Fibroblast of skin of left biceps (primary cell): Measurements from ENCODE around the gene GNL1.
"Not testable (repeated sequence)": the region's sequence is repeated elsewhere in the genome, so short reads cannot be mapped to it uniquely, and the experiment has no call there.

Experiments
- DNase-seq, 2 experiments: peaks; one replicate each; pipeline ENCODE4 v3.0.0-alpha.2; 2013; ENCODE audit warnings: low read depth in 2 of 2

The GNL1 gene

DNA sequence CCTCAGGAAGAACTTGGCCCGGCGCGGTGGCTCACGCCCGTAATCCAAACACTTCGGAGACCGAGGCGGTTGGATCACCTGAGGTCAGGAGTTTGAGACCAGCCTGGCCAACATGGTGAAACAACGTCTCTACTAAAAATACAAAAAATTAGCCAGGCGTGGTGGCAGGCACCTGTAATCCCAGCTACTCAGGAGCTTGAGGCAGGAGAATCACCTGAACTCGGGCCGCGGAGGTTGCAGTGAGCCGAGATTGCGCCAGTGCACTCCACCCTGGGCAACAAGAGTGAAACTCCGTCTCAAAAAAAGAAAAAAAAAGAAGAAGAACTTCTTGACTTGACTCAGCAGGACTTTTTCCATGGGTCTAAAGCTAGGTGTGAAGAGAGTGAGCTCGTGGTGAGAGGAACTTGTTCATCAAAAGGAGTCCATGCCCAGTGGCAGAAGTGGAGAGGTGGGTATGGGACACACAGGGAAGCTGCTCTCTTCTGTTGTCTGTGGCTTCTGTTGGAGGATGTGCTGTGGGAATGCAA, 26.9 kb downstream of the GNL1 start:
- DNase-seq, result not testable (repeated sequence)

DNA sequence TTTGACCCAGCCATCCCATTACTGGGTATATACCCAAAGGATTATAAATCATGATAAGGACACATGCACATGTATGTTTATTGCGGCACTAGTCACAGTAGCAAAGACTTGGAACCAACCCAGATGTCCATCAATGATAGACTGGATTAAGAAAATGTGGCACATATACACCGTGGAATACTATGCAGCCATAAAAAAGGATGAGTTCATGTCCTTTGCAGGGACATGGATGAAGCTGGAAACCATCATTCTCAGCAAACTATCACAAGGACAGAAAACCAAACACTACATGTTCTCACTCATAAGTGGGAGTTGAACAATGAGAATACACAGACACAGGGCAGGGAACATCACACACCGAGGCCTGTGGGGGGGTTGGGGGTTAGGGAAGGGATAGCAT, 29.8 kb downstream of the GNL1 start:
- DNase-seq, result not testable (repeated sequence)

DNA sequence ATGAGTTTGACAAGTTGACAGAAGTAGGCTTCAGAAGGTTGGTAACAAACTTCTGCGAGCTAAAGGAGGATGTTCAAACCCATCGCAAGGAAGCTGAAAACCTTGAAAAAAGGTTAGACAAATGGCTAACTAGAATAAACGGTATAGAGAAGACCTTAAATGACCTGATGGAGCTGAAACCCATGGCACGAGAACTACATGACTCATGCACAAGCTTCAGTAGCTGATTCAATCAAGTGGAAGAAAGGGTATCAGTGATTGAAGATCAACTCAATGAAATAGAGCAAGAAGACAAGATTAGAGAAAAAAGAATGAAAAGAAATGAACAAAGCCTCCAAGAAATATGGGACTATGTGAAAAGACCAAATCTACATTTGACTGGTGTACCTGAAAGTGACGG, 34.3 kb downstream of the GNL1 start:
- DNase-seq, result not testable (repeated sequence)

DNA sequence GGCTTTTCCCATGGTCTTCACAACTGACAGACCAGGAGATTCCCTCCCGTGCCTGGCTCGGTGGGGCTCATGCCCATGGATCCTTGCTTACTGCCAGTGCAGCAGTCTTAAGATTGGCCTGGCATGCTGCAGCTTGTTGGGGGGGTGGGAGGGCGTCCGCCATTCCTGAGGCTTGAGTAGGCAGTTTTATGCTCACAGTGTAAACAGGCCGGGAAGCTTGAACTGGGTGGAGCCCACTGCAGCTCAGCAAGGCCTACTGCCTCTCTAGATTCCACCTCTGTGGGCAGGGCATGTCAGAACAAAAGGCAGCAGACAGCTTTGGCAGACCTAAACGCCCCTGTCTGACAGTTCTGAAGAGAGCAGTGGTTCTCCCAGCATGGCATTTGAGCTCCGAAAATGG, 35.2 kb downstream of the GNL1 start:
- DNase-seq, result not testable (repeated sequence)

DNA sequence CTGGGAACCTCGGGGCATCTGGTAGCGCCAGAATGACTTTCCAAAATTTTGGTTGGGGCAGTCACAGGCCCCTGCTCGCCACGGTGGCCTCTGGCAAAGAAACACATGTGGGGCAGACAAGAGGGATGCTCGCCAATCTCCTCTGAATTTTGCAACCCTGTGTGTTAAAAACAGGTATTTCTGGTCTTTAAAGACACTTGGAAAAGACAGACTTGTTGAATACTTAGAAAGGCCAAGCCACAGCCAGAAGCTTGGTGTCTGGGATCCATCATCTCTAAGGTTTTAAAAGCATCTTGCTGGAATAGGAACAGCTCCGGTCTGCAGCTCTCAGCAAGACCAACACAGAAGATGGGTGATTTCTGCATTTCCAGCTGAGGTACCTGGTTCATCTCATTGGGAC, 35.8 kb downstream of the GNL1 start:
- no peak for DNase-seq

DNA sequence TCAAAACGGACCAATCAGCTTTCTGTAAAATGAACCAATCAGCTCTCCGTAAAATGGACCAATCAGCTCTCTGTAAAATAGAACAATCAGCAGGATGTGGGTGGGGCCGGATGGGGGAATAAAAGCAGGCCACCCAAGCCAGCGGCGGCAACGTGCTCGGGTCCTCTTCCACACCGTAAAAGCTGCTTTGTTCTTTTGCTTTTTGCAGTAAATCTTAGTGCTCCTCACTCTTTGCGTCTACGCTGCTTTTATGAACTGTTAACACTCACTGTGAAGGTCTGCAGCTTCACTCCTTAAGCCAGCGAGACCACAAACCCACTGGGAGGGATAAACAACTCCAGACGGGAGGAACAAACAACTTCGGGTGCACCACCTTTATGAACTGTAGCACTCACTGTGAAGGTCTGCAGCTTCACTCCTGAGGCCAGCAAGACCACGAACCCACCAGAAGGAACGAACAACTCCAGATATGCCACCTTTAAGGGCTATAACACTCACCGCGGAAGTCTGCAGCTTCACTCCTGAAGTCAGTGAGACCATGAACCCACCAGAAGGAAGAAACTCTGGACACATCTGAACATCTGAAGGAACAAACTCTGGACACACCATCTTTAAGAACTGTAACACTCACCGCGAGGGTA, 37.7 kb downstream of the GNL1 start:
- DNase-seq, result not testable (repeated sequence)

DNA sequence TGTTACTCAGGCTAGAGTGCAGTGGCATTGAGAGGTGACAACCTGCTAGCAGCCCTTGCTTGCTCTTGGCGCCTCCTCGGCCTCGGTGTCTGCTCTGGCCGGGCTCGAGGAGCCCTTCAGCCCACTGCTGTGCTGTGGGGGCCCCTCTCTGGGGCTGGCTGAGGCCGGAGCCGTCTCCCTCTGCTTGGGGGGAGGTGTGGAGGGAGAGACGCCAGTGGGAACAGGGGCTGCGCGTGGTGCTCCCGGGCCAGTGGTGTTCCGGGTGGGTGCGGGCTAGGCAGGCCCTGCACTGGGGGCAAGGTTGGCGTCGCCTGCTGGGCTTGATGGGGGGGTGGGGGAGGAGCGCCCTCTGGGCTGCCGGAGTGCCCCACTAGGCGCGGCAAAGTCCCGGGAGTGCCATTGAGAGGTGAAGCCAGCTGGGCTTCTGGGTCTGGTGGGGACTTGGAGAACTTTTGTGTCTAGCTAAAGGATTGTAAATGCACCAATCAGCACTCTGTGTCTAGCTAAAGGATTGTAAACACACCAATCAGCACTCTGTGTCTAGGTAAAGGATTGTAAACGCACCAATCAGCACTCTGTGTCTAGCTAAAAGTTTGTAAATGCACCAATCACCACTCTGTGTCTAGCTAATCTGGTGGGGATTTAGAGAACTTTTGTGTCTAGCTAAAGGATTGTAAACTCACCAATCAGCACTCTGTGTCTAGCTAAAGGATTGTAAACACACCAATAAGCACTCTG, 38.4 kb downstream of the GNL1 start:
- not testable (repeated sequence) for DNase-seq

DNA sequence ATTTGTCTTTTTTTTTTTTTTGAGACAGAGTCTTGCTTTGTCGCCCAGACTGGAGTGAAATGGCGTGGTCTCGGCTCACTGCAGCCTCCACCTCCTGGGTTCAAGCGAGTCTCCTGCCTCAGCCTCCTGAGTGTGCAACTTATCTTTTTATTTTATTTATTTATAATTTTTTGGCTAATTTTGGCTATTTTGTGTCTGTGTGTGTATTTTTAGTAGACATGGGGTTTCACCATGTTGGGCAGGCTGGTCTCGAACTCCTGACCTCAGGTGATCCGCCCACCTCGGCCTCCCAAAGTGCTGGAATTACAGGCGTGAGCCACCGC, 39.6 kb downstream of the GNL1 start:
- DNase-seq, result not testable (repeated sequence)

DNA sequence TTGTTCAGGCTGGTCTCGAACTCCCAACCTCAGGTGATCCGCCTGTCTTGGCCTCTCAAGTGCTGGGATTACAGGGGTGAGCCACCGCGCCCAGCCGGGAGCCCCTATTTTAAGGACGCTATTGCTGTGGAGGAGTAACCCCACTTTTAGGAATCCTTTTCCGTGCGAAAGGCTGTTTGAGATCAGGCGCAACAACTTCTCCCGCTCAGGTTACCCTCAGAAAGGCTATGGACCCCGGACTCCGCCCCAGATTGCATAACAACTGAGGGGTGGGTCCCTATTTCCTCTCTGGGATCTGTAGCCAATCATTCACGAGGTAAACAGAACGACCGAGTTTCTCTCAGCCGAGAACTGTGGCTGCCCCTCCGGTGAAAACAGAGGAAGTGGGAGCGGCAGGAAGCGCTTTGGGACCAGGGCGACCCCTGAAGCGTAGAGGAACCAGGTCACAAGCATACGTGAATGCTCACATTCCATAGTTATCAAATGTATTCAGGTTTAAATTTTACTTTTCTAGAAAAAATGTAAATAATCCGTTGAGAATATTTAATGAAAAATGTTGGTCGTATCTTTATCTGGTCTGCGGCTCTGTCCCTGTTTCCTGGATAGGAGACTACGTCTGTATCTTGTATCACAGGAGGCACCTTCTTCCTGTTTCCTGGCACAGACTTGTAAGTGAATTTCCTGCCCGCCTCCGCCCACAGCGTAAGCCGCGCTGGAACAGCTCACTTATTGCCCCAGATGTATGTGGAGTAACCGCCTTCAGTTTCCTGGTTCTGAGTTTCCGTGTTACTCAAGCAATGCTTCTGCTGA, 40.1 kb downstream of the GNL1 start:
- DNase-seq, result peak; percentile 70 to 76

DNA sequence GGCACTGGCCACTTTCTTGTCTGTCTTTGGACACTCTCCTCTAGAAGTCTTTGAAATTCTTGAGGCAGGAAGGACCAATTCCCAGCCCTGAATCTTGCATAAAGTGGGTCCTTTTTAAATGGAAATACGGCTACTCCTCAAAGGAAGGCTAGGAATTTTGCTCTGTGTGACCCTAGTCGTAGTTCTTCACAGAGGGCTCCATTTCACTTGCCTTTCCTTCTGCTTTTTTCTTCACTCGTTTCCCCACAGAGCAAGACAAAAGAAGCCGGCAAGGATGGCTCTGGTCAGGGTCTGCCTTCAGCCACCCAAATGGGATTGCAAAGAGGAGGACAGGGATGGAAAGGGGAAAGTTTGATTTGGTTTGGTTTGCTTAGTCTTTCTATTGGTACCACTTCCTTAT, 41.2 kb downstream of the GNL1 start:
- no peak for DNase-seq

DNA sequence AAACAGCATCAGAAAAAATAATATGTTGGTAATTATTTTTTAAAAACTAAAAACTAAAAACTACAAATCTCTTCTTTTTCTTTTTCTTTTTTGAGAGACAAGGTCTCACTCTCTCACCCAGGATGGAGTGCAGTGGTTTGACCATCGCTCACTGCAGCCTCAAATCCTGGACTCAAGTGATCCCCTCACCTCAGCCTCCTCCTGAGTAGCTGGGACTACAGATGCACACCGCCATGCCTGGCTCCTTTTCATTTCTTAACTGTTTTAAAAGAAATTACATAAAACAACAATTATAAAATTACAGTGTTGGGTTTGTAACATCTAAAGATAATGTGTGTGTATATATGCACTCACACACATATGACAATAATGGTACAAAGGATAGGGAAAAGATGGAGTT, 42.8 kb downstream of the GNL1 start:
- no peak for DNase-seq

DNA sequence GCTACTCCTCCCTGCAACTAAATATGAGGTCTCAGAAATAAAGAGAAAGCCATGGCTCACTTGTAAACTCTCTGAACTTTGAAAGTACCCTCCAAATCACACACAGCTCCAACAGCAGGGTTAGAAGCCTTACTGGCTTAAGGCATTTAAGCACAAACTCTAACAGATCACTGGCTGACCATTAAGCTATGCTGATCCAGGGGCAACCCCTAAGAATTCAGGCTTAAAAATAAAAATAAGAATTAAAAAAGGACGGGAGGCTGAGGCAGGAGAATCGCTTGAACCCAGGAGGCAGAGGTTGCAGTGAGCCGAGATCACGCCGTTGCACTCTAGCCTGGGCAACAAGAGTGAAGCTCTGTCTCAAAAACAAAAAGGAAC, 45.1 kb downstream of the GNL1 start:
- DNase-seq, result no peak

DNA sequence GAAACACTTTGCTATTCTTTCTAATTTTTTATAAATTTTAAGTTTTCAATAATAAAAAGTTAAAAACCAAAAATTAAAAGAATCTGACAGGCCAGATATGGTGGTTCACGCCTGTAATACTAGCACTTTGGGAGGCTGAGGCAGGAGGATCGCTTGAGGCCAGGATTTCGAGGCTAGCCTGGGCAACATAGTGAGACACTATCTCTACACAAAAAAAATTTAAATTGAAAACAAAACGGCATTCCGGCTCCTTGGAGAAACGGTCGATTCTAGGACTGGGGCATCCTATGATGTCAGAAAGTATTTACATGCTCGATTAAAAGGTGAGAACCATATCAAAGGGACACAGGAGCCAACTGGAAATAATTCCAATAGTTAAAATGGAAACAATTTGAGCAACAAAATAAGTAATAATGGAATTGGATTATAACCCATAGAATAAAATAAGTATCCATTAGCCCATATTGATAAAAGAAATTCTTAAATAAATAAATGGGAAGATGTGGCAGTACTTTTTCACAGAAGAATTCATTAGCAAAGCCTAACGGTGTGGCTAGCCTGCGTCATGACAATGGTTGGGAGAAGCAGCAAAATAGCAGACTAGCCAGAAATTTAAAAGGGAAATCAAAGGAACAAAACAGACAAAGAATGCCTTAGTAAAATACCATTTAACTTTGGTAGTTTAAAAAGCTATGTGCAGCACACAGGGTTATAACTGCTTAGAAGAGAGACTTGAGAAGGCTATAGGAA, 45.7 kb downstream of the GNL1 start:
- no peak for DNase-seq

DNA sequence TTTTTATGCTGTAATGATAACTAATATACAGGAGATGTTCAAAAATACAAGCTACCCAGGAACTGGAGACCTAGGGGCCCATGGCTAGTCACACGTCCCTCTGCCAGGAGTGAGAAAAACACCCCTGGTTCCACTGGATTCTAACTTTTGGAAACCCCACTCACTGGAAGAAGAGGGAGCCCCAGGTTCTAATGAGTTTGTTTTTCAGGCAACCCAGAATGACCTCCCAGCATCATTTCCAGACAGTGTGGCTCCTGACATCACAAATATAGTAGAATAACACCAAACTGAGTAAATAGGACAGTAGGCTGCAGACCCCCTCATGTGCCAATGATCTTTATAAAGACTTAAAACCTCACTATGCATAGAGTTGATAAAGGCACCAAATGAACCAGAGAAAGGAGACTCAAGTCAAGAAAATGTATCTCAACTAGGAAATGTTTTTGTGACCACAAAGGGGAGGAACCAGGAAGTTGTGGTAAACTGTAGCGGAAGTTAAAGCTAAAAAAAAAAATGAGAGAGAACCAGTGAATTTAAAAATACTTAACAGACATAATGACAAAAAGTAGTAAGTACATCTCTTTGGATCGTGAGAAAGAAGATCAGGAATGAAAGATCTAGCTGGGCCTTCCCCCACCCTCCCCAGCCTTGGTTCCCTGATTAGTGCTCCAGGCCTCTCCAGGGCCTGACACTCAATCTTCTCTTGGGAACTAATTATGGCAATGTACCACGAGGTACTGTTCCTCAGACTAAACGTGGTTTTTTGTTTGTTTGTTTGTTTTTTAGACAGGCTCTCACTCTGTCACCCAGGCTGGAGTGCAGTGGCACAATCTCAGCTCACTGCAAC, 47.2 kb downstream of the GNL1 start:
- no peak for DNase-seq

DNA sequence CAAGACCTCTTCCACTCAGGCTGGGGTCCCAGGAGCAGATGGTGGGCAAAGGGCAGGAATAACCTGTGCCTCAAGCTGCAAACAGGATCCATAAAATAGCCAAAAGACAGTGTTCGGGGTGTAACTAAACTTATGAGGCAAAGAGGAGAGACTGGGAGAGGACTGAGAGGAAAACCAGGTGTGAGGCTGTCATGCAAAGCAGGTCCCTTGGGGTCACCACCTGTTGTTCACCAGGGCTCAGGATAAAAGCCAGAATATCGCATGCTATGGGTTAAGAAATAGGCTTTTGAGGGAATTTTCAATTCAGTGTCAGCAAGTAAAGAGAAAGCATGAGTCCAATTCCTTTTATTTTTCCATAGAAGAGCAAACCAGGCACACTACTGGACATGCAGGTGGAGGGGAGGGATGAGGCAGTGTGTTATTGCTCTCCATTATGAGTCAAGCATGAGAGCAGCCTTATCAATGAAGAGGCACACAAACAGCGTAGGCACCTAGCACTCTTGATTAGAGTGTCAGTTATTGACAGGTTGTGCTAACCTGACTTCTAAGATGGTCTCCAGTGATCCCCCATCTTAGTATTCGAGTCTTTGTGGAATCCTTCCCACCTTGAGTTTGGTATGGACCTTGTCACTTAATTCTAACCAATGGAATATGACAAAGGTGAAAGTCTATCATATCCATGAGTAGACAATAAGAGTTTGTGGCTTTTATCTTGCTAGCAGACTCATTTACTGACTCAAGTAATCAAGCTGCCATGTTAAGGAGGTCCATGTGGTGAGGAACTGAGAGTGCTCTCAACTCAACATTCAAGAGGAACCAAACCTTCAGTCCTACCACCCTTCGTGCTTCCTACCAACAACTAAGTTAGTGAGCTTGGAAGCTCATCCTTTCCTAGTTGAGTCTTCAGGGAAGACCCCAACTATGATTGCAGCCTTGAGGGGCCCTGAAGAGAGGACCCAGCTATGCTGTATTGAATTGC, 48.2 kb downstream of the GNL1 start:
- DNase-seq, result no peak

DNA sequence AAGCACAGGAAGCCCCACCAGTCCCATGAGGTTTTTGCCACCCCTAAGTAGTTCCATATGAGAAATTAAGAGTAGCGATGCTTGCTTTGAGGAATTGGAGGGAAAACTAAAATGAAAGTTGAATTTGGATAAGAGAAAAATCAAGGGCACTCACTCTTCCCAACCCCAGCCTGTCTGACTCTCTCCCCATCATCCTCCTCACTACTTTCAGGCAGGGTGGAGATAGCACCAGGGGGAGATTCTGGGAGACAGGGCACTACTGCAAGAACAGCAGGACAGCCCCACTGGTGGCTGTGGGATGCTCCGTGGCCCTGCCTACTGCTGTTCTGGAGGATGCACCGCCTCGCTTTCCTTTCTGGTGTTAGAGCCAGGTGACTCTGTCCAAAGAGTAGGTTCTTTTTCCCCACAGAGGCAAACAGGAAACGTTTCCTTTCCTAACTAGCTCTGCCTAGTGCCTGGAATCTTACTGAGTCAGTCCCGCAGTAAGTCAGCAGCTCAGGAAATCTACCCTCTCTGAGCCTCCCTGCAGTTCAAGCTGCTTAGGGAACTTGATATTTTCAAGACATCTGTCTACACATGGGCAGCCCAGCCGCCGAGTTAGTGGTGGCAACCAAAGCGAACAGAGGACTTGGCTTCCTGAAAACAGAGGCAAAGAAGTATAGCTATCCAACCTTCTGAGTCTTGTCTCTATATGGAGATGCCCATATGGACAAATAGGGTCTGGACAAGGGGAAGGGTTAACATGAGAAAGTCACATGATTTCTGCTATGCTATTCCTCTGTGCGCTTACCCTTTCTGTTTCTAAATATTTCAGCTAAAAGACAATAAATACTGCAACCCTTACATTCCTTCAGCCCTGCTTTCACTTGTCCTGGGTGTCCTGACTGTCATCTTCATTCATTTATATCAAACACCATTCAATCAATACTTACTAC, 55.6 kb downstream of the GNL1 start:
- DNase-seq, result no peak

DNA sequence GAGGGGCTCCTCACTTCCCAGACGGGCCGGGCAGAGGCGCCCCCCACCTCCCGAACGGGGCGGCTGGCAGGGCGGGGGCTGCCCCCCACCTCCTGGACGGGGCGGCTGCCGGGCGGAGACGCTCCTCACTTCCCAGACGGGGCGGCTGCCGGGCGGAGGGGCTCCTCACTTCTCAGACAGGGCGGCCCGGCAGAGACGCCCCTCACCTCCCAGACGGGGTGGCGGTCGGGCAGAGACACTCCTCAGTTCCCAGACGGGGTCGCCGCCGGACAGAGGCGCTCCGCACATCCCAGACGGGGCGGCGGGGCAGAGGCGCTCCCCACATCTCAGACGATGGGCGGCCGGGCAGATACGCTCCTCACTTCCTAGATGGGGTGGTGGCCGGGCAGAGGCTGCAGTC, 57.6 kb downstream of the GNL1 start:
- not testable (repeated sequence) for DNase-seq

DNA sequence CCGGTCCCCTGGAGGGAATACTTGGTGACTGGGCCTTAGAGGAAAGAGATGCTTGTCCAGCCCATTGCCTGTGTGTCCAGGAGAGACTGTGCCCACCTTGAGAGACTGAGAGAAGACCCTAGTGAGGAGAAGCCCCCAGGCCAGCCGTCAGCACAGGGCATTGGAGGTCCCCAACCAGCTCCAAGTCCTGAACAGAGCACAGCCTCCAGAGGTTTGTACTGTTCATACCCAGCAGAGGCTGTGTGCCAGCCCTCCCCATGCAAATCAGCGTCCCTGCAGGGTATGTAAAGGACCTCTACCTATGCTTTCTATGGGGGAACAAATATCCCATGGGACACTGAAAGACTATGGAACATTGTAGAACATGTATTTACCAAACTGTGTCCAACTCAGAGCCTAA, 58.6 kb downstream of the GNL1 start:
- DNase-seq, result no peak

DNA sequence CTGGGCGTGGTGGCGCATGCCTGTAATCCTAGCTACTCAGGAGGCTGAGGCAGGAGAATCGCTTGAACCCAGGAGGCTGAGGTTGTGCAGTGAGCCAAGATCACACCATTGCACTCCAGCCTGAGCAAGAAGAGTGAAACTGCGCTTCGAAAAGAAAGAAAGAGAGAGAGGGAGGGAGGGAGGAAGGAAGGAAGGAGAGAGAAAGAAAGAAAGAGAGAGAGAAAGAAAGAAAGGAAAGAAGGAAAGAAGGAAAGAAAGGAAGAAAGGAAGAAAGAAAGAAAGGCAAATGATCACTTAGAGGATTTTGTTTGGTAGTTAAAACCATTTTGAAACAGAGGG, 59.1 kb downstream of the GNL1 start:
- not testable (repeated sequence) for DNase-seq
